ENCODE measurements around the gene USP31.

Gene USP31, protein sequence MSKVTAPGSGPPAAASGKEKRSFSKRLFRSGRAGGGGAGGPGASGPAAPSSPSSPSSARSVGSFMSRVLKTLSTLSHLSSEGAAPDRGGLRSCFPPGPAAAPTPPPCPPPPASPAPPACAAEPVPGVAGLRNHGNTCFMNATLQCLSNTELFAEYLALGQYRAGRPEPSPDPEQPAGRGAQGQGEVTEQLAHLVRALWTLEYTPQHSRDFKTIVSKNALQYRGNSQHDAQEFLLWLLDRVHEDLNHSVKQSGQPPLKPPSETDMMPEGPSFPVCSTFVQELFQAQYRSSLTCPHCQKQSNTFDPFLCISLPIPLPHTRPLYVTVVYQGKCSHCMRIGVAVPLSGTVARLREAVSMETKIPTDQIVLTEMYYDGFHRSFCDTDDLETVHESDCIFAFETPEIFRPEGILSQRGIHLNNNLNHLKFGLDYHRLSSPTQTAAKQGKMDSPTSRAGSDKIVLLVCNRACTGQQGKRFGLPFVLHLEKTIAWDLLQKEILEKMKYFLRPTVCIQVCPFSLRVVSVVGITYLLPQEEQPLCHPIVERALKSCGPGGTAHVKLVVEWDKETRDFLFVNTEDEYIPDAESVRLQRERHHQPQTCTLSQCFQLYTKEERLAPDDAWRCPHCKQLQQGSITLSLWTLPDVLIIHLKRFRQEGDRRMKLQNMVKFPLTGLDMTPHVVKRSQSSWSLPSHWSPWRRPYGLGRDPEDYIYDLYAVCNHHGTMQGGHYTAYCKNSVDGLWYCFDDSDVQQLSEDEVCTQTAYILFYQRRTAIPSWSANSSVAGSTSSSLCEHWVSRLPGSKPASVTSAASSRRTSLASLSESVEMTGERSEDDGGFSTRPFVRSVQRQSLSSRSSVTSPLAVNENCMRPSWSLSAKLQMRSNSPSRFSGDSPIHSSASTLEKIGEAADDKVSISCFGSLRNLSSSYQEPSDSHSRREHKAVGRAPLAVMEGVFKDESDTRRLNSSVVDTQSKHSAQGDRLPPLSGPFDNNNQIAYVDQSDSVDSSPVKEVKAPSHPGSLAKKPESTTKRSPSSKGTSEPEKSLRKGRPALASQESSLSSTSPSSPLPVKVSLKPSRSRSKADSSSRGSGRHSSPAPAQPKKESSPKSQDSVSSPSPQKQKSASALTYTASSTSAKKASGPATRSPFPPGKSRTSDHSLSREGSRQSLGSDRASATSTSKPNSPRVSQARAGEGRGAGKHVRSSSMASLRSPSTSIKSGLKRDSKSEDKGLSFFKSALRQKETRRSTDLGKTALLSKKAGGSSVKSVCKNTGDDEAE (N-terminal part only)

DNA sequence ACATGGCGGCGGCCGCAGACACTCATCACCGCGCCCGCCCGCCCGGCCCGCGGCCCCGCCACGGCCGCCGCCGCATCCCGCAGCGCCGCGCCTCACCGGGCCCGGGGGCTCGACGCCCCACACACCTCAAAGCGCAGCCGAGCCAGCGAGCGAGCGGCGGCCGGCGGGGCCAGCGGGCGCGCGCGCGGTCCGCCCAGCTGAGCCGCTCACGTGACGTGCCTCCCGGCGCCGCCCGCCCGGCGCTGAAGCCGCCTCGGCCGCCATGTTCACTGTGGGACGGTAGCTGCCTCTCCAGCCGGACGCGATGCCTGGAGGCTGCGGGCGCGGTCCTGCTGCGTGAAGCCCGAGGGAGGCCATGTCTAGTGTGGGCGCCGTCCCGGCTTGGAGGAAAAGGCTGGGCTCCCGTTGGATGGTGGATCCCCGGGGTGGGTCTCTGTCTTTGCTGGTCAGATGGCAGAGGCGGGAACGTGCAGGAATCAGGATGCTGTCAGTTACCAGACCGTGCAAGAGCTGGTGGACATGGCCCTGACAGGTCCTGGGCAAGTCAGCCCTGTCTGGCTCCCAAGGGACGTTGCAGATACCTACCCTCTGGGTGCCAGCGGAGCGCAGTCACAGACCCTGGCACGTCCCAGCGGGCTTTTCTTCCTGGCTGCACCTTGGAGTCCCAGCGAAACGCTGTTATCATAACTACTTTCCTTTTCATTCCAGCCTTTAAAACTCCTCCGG is at the start of gene USP31:
Gene USP31, minus strand, starts transcription at position 186 of the 726 bp plus-strand sequence. Its CDS starts 182 bp downstream, at position 4.
- DNase-seq (ENCODE audit: low read depth in 2 of 3, low spot score in 2 of 3) = peak; percentile 66 to 79 (median 72)

DNA sequence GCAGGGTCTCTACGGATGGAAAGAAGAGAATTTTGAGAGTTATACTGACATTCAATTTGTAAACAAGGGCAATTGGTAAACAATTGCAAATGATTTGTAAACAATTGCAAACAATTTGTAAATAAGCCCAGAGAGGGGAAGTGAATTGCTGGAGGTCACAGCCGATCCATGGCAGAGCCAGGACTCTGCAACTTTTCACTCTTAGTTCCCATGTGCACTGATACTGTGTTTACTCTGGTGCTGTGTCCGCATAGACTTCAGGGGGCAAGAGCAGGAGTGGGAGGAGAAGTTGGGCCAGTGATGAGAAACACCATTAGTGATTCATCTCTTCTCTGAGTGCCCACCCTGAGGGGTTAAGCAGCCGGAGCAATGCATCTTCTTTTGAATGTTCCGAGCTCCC is 47.3 kb upstream of the USP31 start:
- DNase-seq (ENCODE audit: low read depth in 2 of 3, low spot score in 2 of 3) = no peak

DNA sequence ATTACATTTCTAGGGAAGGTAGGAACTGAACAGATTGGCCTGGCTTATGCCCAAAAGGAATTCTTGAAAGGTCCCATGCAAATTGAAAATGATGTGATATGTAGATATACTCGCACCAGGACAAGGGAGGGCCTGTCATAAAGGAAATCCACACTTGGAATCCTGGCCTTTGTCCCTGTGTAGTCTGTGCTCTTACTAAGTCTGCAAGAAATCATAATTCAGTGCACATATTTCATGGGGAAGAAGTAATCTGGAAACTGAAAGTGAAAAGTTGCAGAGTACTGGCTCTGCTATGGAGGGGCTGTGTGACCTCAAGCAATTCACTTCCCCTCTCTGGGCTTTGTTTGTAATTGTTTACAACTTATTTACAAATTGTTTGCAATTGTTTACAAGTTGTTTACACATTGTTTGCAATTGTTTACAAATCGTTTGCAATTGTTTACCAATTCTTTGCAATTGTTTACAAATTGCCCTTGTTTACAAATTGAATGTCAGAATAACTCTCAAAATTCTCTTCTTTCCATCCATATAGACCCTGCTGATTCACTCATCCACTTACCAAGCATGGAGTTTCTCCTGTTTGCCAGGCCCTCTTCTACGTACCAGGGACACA is 46.2 kb upstream of the USP31 start:
- DNase-seq (ENCODE audit: low read depth in 2 of 3, low spot score in 2 of 3) = no peak

DNA sequence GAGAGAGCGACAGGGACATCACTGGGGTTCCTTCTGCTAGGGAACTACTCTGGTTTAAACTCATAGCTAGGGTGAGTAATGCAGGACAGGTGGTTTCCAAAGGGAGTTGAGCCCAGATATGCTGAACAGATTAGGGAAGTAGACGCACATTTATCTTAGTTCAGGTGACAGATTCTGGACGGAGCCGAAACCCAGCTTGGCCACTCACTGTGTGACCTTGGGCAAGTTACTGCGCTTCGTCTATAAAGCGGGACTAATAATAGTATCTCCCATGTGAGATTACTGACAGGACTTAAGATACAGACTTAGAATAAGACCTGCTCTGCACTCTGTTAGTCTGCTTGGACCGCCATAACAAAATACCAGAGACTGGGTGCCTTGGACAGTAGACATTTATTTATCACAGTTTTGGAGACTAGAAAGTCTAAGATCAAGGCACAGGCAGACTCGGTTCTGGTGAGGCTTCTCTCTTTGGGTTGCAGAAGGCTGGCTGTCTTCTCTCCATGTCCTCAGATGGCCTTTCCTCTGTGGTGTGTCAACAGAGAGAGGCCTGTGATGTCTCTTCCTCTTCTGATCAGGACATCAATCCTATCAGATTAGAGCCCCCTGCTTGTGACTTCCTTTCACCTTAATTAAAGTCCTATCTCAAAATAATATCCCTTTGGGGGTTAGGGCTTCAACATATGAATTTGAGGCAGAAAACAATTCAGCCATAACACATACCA is 45.4 kb upstream of the USP31 start:
- DNase-seq (ENCODE audit: low read depth in 2 of 3, low spot score in 2 of 3) = no peak

DNA sequence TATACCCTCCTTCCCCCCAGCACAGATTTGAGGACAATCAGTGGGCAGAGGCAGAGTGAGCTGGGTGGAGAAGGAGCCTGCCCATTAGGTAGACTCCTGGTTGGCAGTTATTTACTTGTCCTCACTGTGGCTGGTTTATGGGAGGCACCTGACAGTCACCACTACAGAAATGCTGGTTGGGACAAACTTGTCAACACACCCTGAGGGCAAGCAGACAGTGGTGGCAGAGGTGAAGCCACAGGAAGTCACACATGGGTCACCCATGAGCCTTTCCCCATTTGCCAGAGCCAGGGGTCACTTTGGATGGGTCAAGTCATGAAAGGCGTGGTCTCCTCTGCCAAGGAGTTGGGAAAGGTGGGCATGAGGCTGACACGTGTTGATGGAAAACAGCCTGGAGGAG is 39.7 kb upstream of the USP31 start:
- no peak for DNase-seq (ENCODE audit: low read depth in 2 of 3, low spot score in 2 of 3)

DNA sequence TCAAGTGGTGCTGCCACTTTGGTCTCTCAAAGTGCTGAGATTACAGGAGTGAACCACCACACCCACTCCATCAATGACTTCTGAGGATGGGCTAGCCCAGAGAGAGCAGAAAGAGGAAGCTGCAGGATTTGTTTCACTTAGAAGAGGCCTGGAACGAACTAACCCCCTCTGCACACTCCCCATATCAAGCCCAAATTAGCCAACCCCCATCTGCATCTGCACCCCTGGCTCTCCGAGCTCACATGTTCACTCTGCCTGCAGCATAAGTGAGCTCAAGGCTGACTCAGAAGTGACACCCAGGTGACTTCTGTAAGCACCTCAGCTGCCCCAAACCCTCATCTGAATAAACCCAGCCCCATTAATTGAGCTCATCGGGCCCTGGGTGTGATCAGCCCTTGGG is 38.1 kb upstream of the USP31 start:
- DNase-seq (ENCODE audit: low read depth in 2 of 3, low spot score in 2 of 3) = no peak

DNA sequence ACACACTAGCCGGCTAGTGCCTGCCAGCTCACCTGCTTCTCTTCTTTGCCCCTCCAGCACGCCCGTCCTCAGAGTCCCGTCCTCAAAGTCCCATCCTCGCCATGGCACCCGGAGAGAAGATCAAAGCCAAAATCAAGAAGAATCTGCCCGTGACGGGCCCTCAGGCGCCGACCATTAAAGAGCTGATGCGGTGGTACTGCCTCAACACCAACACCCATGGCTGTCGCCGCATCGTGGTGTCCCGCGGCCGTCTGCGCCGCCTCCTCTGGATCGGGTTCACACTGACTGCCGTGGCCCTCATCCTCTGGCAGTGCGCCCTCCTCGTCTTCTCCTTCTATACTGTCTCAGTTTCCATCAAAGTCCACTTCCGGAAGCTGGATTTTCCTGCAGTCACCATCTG is 36.9 kb upstream of the USP31 start:
- no peak for DNase-seq (ENCODE audit: low read depth in 2 of 3, low spot score in 2 of 3)

DNA sequence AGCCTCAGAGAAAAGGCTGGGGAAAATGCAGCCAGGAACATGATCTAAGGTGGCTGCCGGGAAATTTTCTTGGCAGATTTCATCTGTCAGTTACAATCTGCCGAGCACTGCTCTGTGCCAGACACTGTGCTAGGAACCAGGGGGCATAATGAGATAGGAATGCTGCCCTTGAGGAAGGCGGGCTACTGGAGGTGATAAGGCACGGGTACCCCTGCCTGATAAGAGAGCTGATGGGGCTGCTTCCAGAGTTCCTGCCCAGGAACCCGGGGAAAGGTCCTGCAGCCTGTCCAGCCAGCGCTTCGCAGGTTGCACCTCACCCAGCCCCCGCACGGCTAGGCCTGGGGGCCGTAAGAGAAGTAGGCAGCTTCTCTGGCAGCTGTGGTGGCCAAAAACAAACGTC is 36.4 kb upstream of the USP31 start:
- DNase-seq (ENCODE audit: low read depth in 2 of 3, low spot score in 2 of 3) = no peak

DNA sequence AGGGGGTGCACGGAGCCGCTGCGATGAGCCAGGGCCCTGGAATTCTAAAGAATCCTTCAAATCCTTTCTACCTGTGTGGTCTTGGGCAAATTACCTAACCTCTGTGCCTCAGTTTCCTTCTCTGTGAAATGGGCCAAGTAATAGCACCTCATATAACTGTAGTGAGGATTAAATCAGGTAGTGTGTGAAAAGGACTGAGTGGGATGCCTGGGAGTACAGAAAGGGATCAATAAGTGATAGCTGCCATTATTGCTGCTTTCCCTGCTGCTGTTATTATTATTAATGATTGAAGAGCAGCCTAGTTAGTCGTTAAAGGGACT is 34.3 kb upstream of the USP31 start:
- no peak for DNase-seq (ENCODE audit: low read depth in 2 of 3, low spot score in 2 of 3)

DNA sequence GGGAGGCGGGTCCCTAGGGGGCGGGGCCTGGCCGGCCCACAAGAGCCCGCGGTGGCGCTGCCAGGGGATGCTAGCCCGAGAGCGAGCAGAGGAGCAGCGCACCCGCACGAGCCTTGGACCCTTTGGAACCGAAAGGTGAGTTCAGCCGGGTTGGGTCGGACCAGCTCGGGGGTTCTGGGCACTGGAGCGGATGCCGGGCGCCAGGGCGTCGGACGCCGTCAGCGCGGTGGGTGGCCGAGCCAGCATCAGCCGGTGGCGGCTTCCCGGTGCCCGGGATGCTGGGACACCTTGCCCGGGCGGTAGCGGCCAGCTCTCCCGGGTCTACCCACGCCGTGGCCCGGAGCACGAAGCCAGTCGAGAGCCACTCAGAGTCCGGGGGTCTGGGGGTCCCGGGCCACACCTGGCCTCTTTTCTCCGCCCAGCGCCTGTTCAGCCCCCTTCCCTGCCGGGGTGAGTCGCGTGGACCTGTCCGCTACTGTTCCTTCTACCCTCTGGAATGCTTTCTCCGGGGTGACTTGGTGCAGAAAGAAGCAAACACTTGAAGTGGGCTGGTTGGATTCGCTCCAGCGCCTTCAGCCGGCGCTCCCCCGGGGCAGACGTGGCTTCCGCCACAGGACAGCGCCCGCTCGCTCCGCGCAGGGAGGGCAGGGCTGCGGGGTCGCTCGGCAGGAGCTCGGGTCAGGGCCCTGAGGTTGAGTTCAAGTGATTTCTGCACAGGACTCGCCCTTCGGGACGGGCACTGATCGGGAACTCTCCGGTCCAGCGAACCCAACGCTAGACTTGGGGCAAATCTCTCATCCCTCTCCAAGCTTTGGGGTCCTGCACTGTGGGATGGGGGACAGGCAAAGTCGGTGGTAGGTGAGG is 33.7 kb upstream of the USP31 start, which contains the start of gene SCNN1G:
Gene SCNN1G, plus strand, starts transcription at position 67 of the 864 bp plus-strand sequence. CDS start 3,527 bp downstream, outside the sequence.
- DNase-seq (ENCODE audit: low read depth in 2 of 3, low spot score in 2 of 3) = peak in 1 of 3 experiments; percentile 0

DNA sequence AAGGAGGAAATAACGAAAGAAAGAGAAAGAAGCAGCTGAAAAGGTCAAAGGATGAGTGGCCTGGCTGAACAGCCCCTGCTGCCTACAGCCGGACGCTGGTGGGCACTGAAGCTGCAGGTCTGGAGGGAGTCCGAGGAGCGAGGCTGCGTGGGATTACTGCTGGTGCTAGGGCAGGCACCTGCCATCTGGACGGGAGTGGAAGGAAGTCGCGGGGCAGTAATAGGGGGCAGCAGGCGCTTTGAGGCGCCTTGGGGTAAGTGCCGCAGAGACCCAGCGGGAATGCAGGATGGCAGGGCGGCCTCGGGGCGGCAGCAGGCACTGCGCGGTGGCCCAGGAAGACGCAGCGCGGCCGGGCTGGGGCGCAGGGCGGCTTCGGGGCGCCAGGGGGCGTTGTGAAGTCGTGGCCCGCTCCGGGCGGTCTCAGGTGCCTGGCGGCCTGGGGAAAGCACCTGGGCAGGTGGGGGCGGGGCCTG is 33.0 kb upstream of the USP31 start:
- peak; percentile 41 to 57 (median 56) for DNase-seq (ENCODE audit: low read depth in 2 of 3, low spot score in 2 of 3)

DNA sequence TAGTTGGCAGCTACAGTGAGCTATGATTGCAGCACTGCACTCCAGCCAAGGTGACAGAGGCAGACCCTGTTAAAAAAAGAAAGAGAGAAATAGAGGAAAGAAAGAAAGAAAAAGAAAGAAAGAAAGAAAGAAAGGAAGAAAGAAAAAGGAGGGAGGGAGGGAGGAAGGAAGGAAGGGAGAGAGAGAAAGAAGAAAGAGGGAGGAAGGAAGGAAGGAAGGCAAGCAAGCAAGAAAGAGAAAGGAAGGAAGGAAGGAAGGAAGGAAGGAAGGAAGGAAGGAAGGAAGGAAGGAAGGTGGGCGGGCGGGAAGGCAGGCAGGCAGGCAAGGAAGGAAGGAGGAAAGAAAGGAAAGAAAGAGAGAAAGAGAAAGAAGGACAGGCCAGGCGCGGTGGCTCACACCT is 32.3 kb upstream of the USP31 start:
- no peak for DNase-seq (ENCODE audit: low read depth in 2 of 3, low spot score in 2 of 3)

DNA sequence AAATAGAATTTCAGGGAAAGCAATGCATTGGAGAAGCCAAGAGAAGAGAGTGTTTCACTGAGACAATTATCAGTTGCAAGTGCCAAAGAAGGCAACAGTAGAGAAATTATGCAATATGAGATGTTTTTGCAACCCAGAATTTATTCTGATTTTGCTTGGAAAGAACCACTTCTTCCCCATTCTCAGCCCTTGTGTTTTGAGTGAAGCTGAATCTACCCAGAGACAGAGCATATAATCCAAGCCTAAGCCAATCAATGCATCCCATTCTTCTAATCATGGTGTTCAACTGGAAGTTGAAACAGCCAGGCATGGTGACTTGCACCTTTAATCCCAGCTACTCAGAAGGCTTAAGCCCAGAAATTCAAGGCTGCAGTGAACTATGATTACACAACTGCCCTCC is 26.4 kb upstream of the USP31 start:
- no peak for DNase-seq (ENCODE audit: low read depth in 2 of 3, low spot score in 2 of 3)

DNA sequence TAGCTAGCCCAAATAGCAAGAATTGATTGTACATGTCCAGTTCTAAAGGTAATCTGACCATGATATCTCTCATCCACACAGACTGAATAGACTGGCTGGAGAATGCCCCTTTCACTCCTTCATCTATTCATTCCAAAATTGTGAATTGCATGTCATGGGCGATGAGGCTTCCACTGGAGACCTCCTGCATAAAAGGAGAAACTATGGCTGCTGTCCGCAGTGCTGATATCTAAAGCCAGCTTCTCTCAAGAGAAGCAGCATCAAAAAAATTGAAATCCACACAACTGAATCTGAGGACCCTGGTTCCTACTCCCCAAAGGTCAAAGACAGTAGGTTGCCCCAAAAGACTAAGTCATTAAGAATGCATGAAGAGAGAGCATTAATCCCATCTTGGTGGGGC is 25.4 kb upstream of the USP31 start:
- no peak for DNase-seq (ENCODE audit: low read depth in 2 of 3, low spot score in 2 of 3)

DNA sequence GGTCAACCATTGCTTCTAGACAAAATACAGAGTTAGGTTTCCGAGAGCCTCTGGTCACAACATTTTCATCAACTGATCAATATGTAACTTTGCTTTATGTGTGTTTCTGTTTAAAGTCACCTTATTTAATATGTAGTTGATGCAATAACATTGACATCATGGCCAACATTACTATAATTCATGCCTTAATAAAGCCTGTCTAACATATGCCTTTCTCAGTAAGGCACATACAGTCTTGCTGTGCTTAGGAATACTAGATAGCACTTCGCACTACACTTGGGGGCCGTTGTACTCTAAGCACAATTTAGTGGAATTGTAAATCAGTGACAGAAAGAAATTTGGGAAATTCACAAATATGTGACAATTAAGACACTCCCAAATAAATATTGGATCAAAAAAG is 23.7 kb upstream of the USP31 start:
- no peak for DNase-seq (ENCODE audit: low read depth in 2 of 3, low spot score in 2 of 3)

DNA sequence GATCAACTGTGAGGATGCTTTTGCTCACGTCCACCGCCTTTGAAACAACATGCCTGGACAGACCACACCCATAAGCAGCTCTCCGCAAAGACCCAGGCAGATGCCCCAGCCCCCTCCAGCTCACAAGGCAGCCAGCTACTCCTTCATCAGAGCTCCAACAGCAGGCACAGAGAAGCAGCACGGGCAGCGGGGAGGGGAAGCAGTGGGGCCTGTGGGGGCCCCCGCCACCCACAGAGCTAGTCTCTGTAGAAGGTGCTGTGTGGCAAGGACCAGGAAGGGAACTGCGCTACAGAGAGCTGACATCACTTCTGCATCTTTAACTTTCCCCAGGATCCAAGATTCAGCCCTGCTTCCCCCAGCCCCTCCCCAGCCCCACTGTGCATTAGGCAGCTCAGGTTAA is 23.3 kb upstream of the USP31 start:
- DNase-seq (ENCODE audit: low read depth in 2 of 3, low spot score in 2 of 3) = no peak

DNA sequence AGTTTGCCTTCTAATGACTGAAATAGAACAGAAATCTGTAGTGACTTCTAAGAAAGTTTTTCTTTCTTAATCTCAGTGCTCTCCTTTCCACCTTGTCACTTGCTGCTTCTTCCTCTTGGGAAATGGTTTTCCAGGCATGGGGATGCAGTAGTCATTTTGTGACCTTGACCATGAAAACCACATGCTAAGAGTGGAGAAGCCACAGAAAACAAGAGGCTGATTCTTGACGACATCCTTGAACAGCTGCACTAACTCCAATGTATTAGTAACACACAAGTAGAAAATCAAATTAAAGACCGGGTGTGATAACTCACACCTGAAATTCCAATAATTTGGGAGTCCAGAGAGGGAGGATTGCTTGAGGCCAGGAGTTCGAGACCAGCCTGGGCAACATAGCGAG is 15.5 kb upstream of the USP31 start:
- no peak for DNase-seq (ENCODE audit: low read depth in 2 of 3, low spot score in 2 of 3)

DNA sequence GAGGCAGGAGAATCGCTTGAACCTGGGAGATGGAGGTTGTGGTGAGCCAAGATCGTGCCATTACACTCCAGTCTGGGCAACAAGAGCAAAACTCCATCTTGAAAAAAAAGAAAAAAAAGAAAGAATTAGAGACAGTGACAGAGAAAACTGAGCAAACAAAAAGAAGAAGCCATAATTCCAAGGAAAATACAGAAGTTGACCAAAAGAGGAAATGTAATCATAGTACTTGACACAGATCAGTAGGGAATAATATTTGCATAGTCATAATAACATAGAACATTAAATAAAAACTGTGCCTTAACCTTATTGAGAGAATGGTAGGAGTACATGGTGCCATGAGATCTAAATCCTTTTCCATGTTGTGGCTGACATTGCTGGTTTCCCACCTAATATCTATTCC is 14.7 kb upstream of the USP31 start:
- no peak for DNase-seq (ENCODE audit: low read depth in 2 of 3, low spot score in 2 of 3)

DNA sequence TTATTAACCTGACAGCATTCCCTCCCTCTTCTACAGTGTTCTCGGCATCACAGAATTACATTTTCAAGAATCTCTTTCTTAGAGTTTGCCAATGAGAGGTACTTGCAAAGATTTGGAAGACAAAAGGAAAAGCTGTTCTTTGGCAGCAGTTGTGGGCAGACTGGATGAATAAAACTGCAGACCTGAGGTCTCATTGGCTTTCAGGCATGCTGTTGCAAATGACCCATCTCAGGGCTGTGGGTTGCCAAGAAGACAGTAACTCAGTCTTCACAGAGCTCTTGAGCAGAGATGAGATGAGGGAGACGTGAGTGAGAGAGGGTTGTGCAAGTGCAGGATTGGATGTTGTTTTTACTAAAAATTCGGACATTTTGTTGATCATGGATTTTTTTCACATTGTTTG is 11.3 kb upstream of the USP31 start:
- DNase-seq (ENCODE audit: low read depth in 2 of 3, low spot score in 2 of 3) = no peak
